ENCODE results near the gene CTSH.
"Not testable (repeated sequence)": the region's sequence is repeated elsewhere in the genome, so short reads cannot be mapped to it uniquely, and the experiment has no call there.

Gene CTSH

GRCh38 chr15:78895471-78895870, 49.4 kb downstream of the CTSH start:
- no peak for DNase-seq (ENCODE audit: low read depth in 1 of 2, low spot score in 1 of 2)

- DNase-seq (ENCODE audit: low read depth in 1 of 2, low spot score in 1 of 2): no peak
These were observed 51.3 kb downstream of the CTSH start for GRCh38 chr15:78893538-78893937.

GRCh38 chr15:78889000-78889399, 55.8 kb downstream of the CTSH start:
- DNase-seq (ENCODE audit: low read depth in 1 of 2, low spot score in 1 of 2): no peak

GRCh38 chr15:78881681-78882080, 63.2 kb downstream of the CTSH start:
- DNase-seq (ENCODE audit: low read depth in 1 of 2, low spot score in 1 of 2): no peak

GRCh38 chr15:78880813-78881212, 64.0 kb downstream of the CTSH start:
- no peak for DNase-seq (ENCODE audit: low read depth in 1 of 2, low spot score in 1 of 2)

- DNase-seq (ENCODE audit: low read depth in 1 of 2, low spot score in 1 of 2): no peak
These were observed 64.7 kb downstream of the CTSH start for GRCh38 chr15:78880242-78880533.

- no peak for DNase-seq (ENCODE audit: low read depth in 1 of 2, low spot score in 1 of 2)
These were observed 65.2 kb downstream of the CTSH start for GRCh38 chr15:78879517-78880241.

GRCh38 chr15:78878356-78878755, 66.5 kb downstream of the CTSH start:
- DNase-seq (ENCODE audit: low read depth in 1 of 2, low spot score in 1 of 2): no peak

- not testable (repeated sequence) for DNase-seq (ENCODE audit: low read depth in 1 of 2, low spot score in 1 of 2)
These were observed 67.9 kb downstream of the CTSH start for GRCh38 chr15:78876954-78877353.

- DNase-seq (ENCODE audit: low read depth in 1 of 2, low spot score in 1 of 2): no peak
These were observed 69.5 kb downstream of the CTSH start for GRCh38 chr15:78875107-78875914.

GRCh38 chr15:78873793-78874765, 70.8 kb downstream of the CTSH start:
- DNase-seq (ENCODE audit: low read depth in 1 of 2, low spot score in 1 of 2): no peak

- peak; percentile 78 to 83 for DNase-seq (ENCODE audit: low read depth in 1 of 2, low spot score in 1 of 2)
These were observed 71.7 kb downstream of the CTSH start for GRCh38 chr15:78872972-78873792.

- peak; percentile 94 for DNase-seq (ENCODE audit: low read depth in 1 of 2, low spot score in 1 of 2)
These were observed 72.5 kb downstream of the CTSH start, which contains the start of gene MORF4L1 for GRCh38 chr15:78872155-78872971. Gene MORF4L1 (plus strand): TSS chr15:78872890. CDS start chr15:78873018, 128 bp downstream.

- DNase-seq (ENCODE audit: low read depth in 1 of 2, low spot score in 1 of 2): not testable (repeated sequence)
These were observed 73.2 kb downstream of the CTSH start for GRCh38 chr15:78871483-78872127.

All from stimulated activated CD4-positive, alpha-beta T cell treated with anti-CD3 and anti-CD28 coated beads, Interleukin-15, amount 100 ng/mL, for 1 hour (primary cell).